CD14-positive monocyte (primary cell): Measurements from ENCODE around the gene CDK17. TPM values are rescaled to one million over a fixed set of nuclear protein-coding genes. Genes with fewer than 3 reads are reported as not detected.

Experiments
- DNase-seq, 3 donors: peaks; one replicate each; pipeline ENCODE4 v3.0.0-alpha.2; 2011 to 2022
- H2AFZ ChIP-seq: 2 replicates; pipeline ENCODE4 v1.6.0; 2012; ENCODE audit warnings: mild to moderate bottlenecking, low read depth, low read length, inconsistent platforms; ENCODE audit not compliant: insufficient read depth, poor library complexity, severe bottlenecking
- H3K27ac ChIP-seq, 2 donors: 1 replicate in 1 of 2; 2 replicates in 1 of 2; pipeline ENCODE4 v1.5.1; 2012 to 2013; ENCODE audit warnings: low read length in 2 of 2, control low read depth in 1 of 2, inconsistent platforms in 1 of 2, low read depth in 1 of 2, mild to moderate bottlenecking in 1 of 2
- H3K27me3 ChIP-seq, 2 donors: one replicate each; pipeline versions ENCODE4 v1.6.0 to v1.6.1; 2011 to 2013; ENCODE audit warnings: low read length in 2 of 2; ENCODE audit not compliant: control insufficient read depth in 2 of 2, insufficient read depth in 2 of 2
- H3K36me3 ChIP-seq, 2 donors: replicated peaks in 1 of 2; 1 replicate in 1 of 2; 2 replicates in 1 of 2; pipeline versions ENCODE4 v1.5.1 to v1.6.1; 2012 to 2013; ENCODE audit warnings: low read length in 2 of 2, control low read depth in 1 of 2, inconsistent platforms in 1 of 2, mild to moderate bottlenecking in 1 of 2; ENCODE audit not compliant: insufficient read depth in 2 of 2, control insufficient read depth in 1 of 2
- H3K4me1 ChIP-seq, 2 donors: 1 replicate in 1 of 2; 2 replicates in 1 of 2; pipeline versions ENCODE4 v1.5.1 to v1.6.1; 2012 to 2013; ENCODE audit warnings: low read length in 2 of 2, control low read depth in 1 of 2, inconsistent platforms in 1 of 2, mild to moderate bottlenecking in 1 of 2, moderate library complexity in 1 of 2; ENCODE audit not compliant: insufficient read depth in 2 of 2, control insufficient read depth in 1 of 2
- H3K4me2 ChIP-seq: replicated peaks from 2 replicates; pipeline ENCODE3; 2012; ENCODE audit warnings: low read length, moderate library complexity, mild to moderate bottlenecking; ENCODE audit not compliant: poor library complexity, severe bottlenecking; ENCODE audit errors: extremely low read depth
- H3K4me3 ChIP-seq, 3 experiments: fragments of 200-600 bp in 1 of 3; sonication (generic) in 1 of 3; replicated peaks in 1 of 3; 1 replicate in 2 of 3; 2 replicates in 1 of 3; pipeline ENCODE4 v1.5.1; 2011 to 2013; ENCODE audit warnings: low read length in 3 of 3, mild to moderate bottlenecking in 3 of 3, control low read depth in 2 of 3, low read depth in 2 of 3, inconsistent platforms in 1 of 3, moderate library complexity in 1 of 3
- H3K79me2 ChIP-seq: 2 replicates; pipeline ENCODE4 v1.6.0; 2012; ENCODE audit warnings: mild to moderate bottlenecking, control low read depth, inconsistent platforms, low read length, moderate library complexity; ENCODE audit not compliant: insufficient read depth
- H3K9ac ChIP-seq: 2 replicates; pipeline ENCODE4 v1.6.0; 2017; ENCODE audit warnings: low read length, mild to moderate bottlenecking; ENCODE audit not compliant: insufficient read depth, poor library complexity, severe bottlenecking
- H3K9me3 ChIP-seq, 2 donors: replicated peaks in 1 of 2; 1 replicate in 1 of 2; 2 replicates in 1 of 2; pipeline versions ENCODE4 v1.5.1 to v1.6.1; 2012 to 2013; ENCODE audit warnings: low read length in 2 of 2, control low read depth in 1 of 2; ENCODE audit not compliant: control insufficient read depth in 1 of 2, insufficient read depth in 1 of 2
- H4K20me1 ChIP-seq: 2 replicates; pipeline ENCODE4 v1.6.0; 2012; ENCODE audit warnings: mild to moderate bottlenecking, low read length, control low read depth, moderate library complexity; ENCODE audit not compliant: insufficient read depth
- H3K27ac Mint-ChIP-seq, 7 donors: one replicate each; pipeline ENCODE4 v1.8.0; 2020; ENCODE audit warnings: mild to moderate bottlenecking in 7 of 7, mixed read lengths in 7 of 7, moderate library complexity in 6 of 7, inconsistent platforms in 2 of 7
- H3K27me3 Mint-ChIP-seq, 3 donors: one replicate each; pipeline ENCODE4 v1.8.0; 2021 to 2022; ENCODE audit warnings: low read depth in 3 of 3, mild to moderate bottlenecking in 3 of 3, mixed read lengths in 3 of 3, moderate library complexity in 3 of 3, inconsistent platforms in 1 of 3
- H3K36me3 Mint-ChIP-seq, 2 donors: one replicate each; pipeline ENCODE4 v1.8.0; 2020; ENCODE audit warnings: mixed read lengths in 2 of 2, inconsistent platforms in 1 of 2, mild to moderate bottlenecking in 1 of 2
- H3K4me1 Mint-ChIP-seq: one replicate; pipeline ENCODE4 v1.8.0; 2020; ENCODE audit warnings: mild to moderate bottlenecking, mixed read lengths
- H3K4me3 Mint-ChIP-seq, 2 donors: one replicate each; pipeline ENCODE4 v1.8.0; 2020; ENCODE audit warnings: mild to moderate bottlenecking in 2 of 2, mixed read lengths in 2 of 2, moderate library complexity in 1 of 2
- H3K9me3 Mint-ChIP-seq, 7 donors: one replicate each; pipeline ENCODE4 v1.8.0; 2020 to 2022; ENCODE audit warnings: mixed read lengths in 7 of 7, mild to moderate bottlenecking in 6 of 7, moderate library complexity in 6 of 7, inconsistent platforms in 2 of 7
- WGBS: methylation state at CpG from one replicate; pipeline ENCODE4 v1.1.5; 2013; ENCODE audit warnings: missing lambda C conversion rate; ENCODE audit not compliant: insufficient coverage; 5-methylcytosine and 5-hydroxymethylcytosine counted together
- intact Hi-C, 2 donors: fragments of 100-400 bp; cut with micrococcal nuclease; formaldehyde crosslinking; loops; one replicate each; pipeline versions ENCODE4 v1.15.0 to v1.15.1; 2023
- polyA plus RNA-seq, 3 donors: library from polyadenylated mRNA; depleted of rRNA in 1 of 3; unstranded in 2 of 3; stranded (reverse) in 1 of 3; fragments of 300-500 nt in 2 of 3; fragments of >200 nt in 1 of 3; fragmentation: Illumina TruSeq in 2 of 3; gene quantifications; 1 replicate in 2 of 3; 2 replicates in 1 of 3; pipeline ENCODE4 v1.2.3, GENCODE V29; 2012 to 2021
- TF ChIP-seq, protein P1 (sequence below): fragments of 200-600 bp; IDR thresholded peaks from one replicate; pipeline ENCODE4 v1.8.0; 2022; ENCODE audit warnings: antibody characterized with exemption, mild to moderate bottlenecking

CDK17 gene
- polyA plus RNA-seq, 3 donors, result 3.6 to 6.9 (median 6.4) TPM

- Histone ChIP-seq H3K4me1 (no peaks in the 10 kb centered on the region), H4K20me1 (no peaks in the 10 kb centered on the region), H3K4me2 (no peak overlapping the region), H2AFZ (no peak overlapping the region), H3K36me3 (peaks cover 52 to 94% of the 10 kb centered on the region in 2 donors), H3K79me2 (no peaks in the 10 kb centered on the region), H3K9ac (no peak overlapping the region), H3K27me3 (no peaks in the 10 kb centered on the region), H3K27ac (no peak overlapping the region), H3K9me3 (no peaks in the 10 kb centered on the region), H3K4me3 (no peak overlapping the region)
- H3K27me3 Mint-ChIP-seq, result no peaks in the 10 kb centered on the region
- no peaks in the 10 kb centered on the region for H3K4me1 Mint-ChIP-seq
- TF ChIP-seq, protein P1, sequence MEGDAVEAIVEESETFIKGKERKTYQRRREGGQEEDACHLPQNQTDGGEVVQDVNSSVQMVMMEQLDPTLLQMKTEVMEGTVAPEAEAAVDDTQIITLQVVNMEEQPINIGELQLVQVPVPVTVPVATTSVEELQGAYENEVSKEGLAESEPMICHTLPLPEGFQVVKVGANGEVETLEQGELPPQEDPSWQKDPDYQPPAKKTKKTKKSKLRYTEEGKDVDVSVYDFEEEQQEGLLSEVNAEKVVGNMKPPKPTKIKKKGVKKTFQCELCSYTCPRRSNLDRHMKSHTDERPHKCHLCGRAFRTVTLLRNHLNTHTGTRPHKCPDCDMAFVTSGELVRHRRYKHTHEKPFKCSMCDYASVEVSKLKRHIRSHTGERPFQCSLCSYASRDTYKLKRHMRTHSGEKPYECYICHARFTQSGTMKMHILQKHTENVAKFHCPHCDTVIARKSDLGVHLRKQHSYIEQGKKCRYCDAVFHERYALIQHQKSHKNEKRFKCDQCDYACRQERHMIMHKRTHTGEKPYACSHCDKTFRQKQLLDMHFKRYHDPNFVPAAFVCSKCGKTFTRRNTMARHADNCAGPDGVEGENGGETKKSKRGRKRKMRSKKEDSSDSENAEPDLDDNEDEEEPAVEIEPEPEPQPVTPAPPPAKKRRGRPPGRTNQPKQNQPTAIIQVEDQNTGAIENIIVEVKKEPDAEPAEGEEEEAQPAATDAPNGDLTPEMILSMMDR, result no peak
- H3K4me3 Mint-ChIP-seq, result no peak overlapping the region
- peaks cover 43 to 61% of the 10 kb centered on the region in 2 donors for H3K36me3 Mint-ChIP-seq
- WGBS, result 100% methylated on average over 1 of the region's 3 CpGs
- no peak for DNase-seq
- no peak overlapping the region for H3K27ac Mint-ChIP-seq
- intact Hi-C loops, result no loop called here
- H3K9me3 Mint-ChIP-seq, result peaks cover 0 to 3% (median 0%) of the 10 kb centered on the region in 7 donors
These were observed 105.4 kb downstream of the CDK17 start for GRCh38 chr12:96294831-96295230.

DNA sequence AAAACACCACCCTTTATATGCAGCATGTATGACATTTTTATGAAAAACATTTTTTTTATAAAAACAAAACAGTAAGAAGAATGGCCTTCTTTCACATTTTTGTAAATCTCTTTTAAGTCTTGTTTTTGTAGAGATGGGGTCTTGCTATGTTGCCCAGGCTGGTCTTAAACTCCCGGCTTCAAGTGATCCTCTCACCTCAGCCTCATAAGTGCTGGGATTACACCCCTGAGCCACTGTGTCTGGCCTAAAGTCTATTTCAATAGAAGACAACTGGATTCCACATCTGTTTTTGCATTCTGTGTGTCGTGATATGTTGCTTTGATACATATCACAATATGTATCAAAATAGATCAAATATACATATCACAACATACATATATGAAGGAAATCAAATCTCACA, 107.1 kb downstream of the CDK17 start:
- Histone ChIP-seq H3K9ac (no peak overlapping the region), H4K20me1 (no peaks in the 10 kb centered on the region), H3K4me3 (no peak overlapping the region), H3K9me3 (no peaks in the 10 kb centered on the region), H3K27me3 (no peaks in the 10 kb centered on the region), H3K27ac (no peak overlapping the region), H3K4me2 (no peak overlapping the region), H2AFZ (no peak overlapping the region), H3K4me1 (no peaks in the 10 kb centered on the region), H3K79me2 (no peaks in the 10 kb centered on the region), H3K36me3 (peaks cover 57 to 94% of the 10 kb centered on the region in 2 donors)
- Mint-ChIP-seq H3K9me3 (no peaks in the 10 kb centered on the region), H3K27me3 (no peaks in the 10 kb centered on the region), H3K27ac (no peak overlapping the region), H3K36me3 (peaks cover 47 to 61% of the 10 kb centered on the region in 2 donors), H3K4me3 (no peak overlapping the region), H3K4me1 (no peaks in the 10 kb centered on the region)
- no peak for DNase-seq
- intact Hi-C loops, result no loop called here
- TF ChIP-seq, protein P1, result no peak
- no CpG with 5 or more reads among the region's 2 CpGs for WGBS
